Cardiac muscle cell (in vitro differentiated cells and primary cell): Measurements from ENCODE around the gene CTSS. TPM values are rescaled to one million over a fixed set of nuclear protein-coding genes. Genes with fewer than 3 reads are reported as not detected.
"Not testable (repeated sequence)": the region's sequence is repeated elsewhere in the genome, so short reads cannot be mapped to it uniquely, and the experiment has no call there.

Experiments
- DNase-seq, 2 donors: peaks; one replicate each; pipeline versions ENCODE4 v3.0.0 to v3.0.0-alpha.2; 2010 to 2017; ENCODE audit warnings: low read depth in 1 of 2, low spot score in 1 of 2
- H3K27ac ChIP-seq: fragments of 200-600 bp; sonication (generic); 2 replicates; pipeline ENCODE4 v1.5.1; 2016
- H3K27me3 ChIP-seq: fragments of 200-600 bp; sonication (generic); 2 replicates; pipeline ENCODE4 v1.6.0; 2016; ENCODE audit warnings: control low read depth
- H3K36me3 ChIP-seq: fragments of 200-600 bp; sonication (generic); 2 replicates; pipeline ENCODE4 v1.5.1; 2016; ENCODE audit warnings: control low read depth
- H3K4me1 ChIP-seq: fragments of 200-600 bp; sonication (generic); 2 replicates; pipeline ENCODE4 v1.8.1; 2017; ENCODE audit warnings: low read depth, mild to moderate bottlenecking, mixed run types
- H3K4me3 ChIP-seq: fragments of 200-600 bp; sonication (generic); 2 replicates; pipeline ENCODE4 v1.5.1; 2016; ENCODE audit warnings: mild to moderate bottlenecking
- H3K9me3 ChIP-seq: fragments of 200-600 bp; sonication (generic); 2 replicates; pipeline ENCODE4 v1.5.1; 2017; ENCODE audit warnings: low read depth, mild to moderate bottlenecking, control low read depth
- CTCF ChIP-seq: IDR thresholded peaks from 2 replicates; pipeline ENCODE4 v1.5.1; 2012; ENCODE audit warnings: low read depth, mild to moderate bottlenecking, low read length
- polyA plus RNA-seq: library from polyadenylated mRNA; unstranded; fragments of >200 nt; fragmentation: Nextera tagmentation; extraction: Ambion mirVana; gene quantifications from 2 replicates; pipeline ENCODE4 v1.2.1, GENCODE V29; 2016
- total RNA-seq: library from RNA; depleted of rRNA; stranded (reverse); fragments of >200 nt; gene quantifications from 2 replicates; pipeline ENCODE4 v1.2.3, GENCODE V29; 2016

CTSS gene
- total and polyA plus RNA-seq, 2 experiments from 2014 or later, result 0.03 TPM; not detected in 1

DNA sequence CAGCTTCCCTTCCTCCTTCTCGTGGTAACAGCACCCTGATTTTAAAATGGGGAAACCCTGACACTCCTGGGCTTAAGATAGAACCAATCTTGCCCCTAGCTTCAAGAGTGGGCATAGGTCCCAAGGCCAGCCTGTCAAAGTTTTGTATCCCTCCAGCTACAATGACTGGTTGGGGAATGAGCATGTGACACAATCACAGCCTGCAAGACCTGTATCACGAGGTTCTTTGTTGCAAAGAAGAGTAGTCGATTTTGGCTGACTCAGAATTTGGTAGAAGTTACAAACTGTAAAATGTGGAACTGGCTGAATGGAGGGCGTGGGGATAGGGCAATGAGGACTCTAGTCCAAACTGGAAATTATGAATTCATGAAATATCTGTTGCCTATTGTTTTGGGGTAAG lies 23.8 kb upstream of the CTSS start:
- TF ChIP-seq CTCF, result no peak
- DNase-seq, result no peak
- Histone ChIP-seq H3K36me3 (no peaks in the 10 kb centered on the region), H3K9me3 (no peaks in the 10 kb centered on the region), H3K27me3 (no peaks in the 10 kb centered on the region), H3K4me1 (no peaks in the 10 kb centered on the region), H3K27ac (no peak overlapping the region), H3K4me3 (no peak overlapping the region)

GRCh38 chr1:150788946-150789345 lies 23.4 kb upstream of the CTSS start:
- TF ChIP-seq CTCF, result no peak
- H3K9me3 ChIP-seq, result no peaks in the 10 kb centered on the region
- no peak overlapping the region for H3K27ac ChIP-seq
- no peaks in the 10 kb centered on the region for H3K27me3 ChIP-seq
- no peaks in the 10 kb centered on the region for H3K36me3 ChIP-seq
- H3K4me1 ChIP-seq, result no peaks in the 10 kb centered on the region
- no peak for DNase-seq
- no peak overlapping the region for H3K4me3 ChIP-seq

- Histone ChIP-seq H3K27me3 (no peaks in the 10 kb centered on the region), H3K4me3 (no peak overlapping the region), H3K36me3 (no peaks in the 10 kb centered on the region), H3K4me1 (no peaks in the 10 kb centered on the region), H3K27ac (no peak overlapping the region), H3K9me3 (no peaks in the 10 kb centered on the region)
- no peak for TF ChIP-seq CTCF
- DNase-seq, result no peak
These were observed 21.9 kb upstream of the CTSS start for GRCh38 chr1:150787455-150787854.

DNA sequence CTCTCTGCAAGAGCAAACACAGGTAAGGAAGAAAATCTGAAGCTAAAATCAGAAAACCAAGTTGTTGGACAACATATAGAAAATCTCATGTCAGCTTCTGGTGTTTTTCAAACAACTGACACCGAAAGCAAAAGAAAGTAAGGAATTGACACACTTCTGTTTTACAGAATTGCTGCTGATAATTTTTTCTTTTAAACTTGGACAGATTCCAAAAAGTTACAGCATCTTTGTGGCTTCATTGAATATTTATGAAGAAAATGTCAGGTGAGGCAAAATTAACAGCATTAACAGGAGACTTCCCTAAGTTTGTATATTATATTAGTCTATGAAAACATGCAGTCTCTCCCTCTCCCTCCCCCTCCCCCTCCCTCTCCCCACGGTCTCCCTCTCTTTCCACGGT lies 14.9 kb upstream of the CTSS start:
- no peaks in the 10 kb centered on the region for H3K27me3 ChIP-seq
- H3K4me3 ChIP-seq, result no peak overlapping the region
- no peaks in the 10 kb centered on the region for H3K36me3 ChIP-seq
- H3K4me1 ChIP-seq, result no peaks in the 10 kb centered on the region
- H3K9me3 ChIP-seq, result no peaks in the 10 kb centered on the region
- H3K27ac ChIP-seq, result no peak overlapping the region
- TF ChIP-seq CTCF, result no peak
- DNase-seq, result no peak

- H3K36me3 ChIP-seq, result no peaks in the 10 kb centered on the region
- no peak overlapping the region for H3K4me3 ChIP-seq
- H3K27ac ChIP-seq, result no peak overlapping the region
- H3K27me3 ChIP-seq, result no peaks in the 10 kb centered on the region
- no peaks in the 10 kb centered on the region for H3K4me1 ChIP-seq
- H3K9me3 ChIP-seq, result no peaks in the 10 kb centered on the region
- no peak for TF ChIP-seq CTCF
- DNase-seq, result no peak
These were observed 12.8 kb upstream of the CTSS start for GRCh38 chr1:150778409-150778808.

DNA sequence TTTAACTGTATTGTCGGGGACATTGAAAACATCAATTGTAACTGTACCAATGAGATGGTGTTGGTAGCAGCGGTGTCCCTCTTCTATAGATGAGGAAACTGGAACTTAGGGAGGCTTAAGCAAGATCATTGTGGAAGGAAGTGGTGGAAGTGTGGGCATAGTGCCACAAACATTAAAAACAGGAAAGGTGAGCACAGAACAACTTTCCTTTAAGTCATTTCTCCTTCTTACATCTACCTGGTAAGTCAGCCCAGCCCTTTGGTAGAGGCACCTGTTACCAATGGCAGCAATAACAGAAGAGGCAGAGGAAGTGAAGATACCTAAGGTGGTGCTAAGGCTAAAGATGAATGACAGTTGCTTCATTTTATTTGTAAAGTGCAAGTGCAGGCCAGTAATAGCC lies 12.0 kb upstream of the CTSS start:
- TF ChIP-seq CTCF, result no peak
- Histone ChIP-seq H3K4me3 (no peak overlapping the region), H3K9me3 (no peaks in the 10 kb centered on the region), H3K4me1 (no peaks in the 10 kb centered on the region), H3K27me3 (no peaks in the 10 kb centered on the region), H3K27ac (no peak overlapping the region), H3K36me3 (no peaks in the 10 kb centered on the region)
- no peak for DNase-seq

GRCh38 chr1:150775931-150776505 lies 10.4 kb upstream of the CTSS start:
- not testable (repeated sequence) for H3K27ac ChIP-seq, H3K27me3 ChIP-seq, H3K36me3 ChIP-seq, H3K4me3 ChIP-seq, DNase-seq, H3K4me1 ChIP-seq, H3K9me3 ChIP-seq
